HG02642 (cell line): ENCODE results near the gene ABO.
"Not testable (repeated sequence)": the region's sequence is repeated elsewhere in the genome, so short reads cannot be mapped to it uniquely, and the experiment has no call there.

ENCODE experiments used
- ATAC-seq: cut with Tn5 transposase; IDR thresholded peaks from one replicate; pipeline ENCODE4 v1.9.1; 2021; ENCODE audit warnings: mild to moderate bottlenecking; ENCODE audit not compliant: unreplicated experiment, poor library complexity

ABO gene

GRCh38 chr9:133294257-133294656, 19.3 kb upstream of the ABO start:
- no peak for ATAC-seq

DNA sequence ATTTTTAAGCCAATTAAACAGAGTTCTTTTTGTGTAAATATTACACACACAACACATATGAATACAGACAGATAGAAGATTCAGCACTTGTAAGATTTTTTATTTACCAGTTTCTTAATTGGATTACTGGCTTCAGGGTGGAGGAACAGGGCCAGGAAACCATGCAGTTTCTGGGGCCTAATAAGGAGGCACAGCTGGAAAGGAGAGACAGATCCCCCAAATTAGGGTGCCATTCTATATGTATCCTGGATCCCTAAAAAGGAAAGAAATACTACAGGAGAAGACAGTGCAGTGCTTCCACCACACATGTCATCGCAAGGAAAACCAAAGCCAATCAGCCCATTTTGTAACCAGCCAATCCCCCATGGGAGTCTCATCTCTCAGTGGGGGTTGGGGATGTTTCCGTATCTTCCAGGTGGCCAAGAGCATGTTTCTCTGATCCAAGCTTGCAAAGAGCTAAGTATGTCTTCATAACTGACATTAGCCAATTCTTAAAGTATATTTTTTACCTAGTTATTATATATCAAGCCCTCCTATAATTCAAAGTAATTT, 15.8 kb upstream of the ABO start:
- no peak for ATAC-seq

DNA sequence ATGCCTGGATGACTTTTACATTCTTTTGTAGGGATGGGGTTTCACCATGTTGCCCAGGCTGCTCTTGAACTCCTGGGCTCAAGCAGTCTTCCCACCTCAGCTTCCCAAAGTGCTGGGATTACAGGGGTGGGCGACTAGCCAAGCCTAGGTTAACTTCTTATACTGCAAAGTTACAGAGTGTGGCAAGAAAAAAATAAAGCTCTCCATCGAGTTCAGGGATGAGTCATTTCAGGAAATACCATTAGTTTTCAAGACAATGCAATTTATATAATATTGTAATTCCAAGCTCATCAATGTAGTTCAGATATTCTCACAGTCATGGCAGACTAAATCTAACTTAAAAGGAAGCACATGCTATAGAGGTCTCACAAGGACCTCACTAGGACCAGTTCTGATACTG, 11.5 kb upstream of the ABO start:
- ATAC-seq = no peak

- no peak for ATAC-seq
Observed at GRCh38 chr9:133285252-133285775, 10.3 kb upstream of the ABO start.

- no peak for ATAC-seq
Observed at GRCh38 chr9:133284362-133284761, 9.4 kb upstream of the ABO start.

DNA sequence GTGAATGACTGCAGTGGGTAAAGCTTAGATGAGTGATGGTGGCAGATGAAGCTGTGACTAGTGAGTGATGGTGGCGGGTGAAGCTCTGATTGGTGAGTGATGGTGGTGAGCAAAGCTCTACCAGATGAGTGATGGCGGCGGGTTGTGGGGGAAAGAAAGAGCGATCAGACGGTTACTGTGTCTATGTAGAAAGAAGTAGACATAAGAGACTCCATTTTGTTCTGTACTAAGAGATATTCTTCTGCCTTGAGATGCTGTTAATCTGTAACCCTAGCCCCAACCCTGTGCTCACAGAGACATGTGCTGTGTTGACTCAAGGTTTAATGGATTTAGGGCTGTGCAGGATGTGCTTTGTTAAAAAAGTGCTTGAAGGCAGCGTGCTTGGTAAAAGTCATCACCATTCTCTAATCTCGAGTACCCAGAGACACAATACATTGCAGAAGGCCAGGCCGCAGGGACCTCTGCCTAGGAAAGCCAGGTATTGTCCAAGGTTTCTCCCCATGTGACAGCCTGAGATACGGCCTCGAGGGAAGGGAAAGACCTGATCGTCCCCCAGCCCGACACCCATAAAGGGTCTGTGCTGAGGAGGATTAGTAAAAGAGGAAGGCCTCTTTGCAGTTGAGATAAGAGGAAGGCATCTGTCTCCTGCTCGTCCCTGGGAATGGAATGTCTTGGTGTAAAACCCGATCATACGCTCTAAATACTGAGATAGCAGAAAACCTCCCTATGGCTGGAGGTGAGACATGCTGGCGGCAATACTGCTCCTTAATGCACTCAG, 8.4 kb upstream of the ABO start:
- ATAC-seq = not testable (repeated sequence)

DNA sequence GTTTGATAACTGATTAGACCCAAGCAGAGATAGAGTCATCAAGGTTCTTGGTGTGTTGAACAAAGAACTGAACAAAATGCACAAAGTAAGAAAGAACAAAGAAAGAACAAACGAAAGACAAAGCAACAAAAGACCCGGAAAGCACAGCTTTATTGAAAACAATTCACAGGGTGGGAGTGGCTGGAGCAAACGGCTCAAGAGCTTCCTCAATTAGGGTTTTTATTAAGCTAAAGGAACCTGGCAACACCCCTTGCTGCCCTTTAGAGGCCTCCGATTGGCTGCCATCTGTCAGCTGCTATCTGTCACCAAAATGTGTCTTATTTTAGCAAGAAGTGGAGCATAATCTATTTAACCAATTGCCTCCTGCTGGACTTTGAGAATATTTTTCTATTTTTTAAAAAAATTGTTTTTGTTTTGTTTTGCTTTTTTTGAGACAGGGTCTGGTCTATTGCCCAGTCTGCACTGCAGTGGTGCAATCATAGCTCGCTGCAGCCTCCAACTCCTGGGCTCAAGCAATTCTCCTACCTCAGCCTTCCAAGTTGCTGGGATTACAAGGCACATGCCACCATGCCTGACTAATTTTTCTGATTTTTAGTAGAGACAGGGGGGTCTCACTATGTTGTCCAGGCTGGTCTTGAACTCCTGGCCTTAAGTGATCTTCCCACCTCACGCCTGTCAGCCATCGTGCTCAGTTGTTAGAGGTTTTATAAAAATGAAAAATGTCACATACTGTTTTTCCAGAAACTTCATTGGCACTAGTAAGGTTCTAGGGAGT, 7.7 kb upstream of the ABO start:
- ATAC-seq = no peak

DNA sequence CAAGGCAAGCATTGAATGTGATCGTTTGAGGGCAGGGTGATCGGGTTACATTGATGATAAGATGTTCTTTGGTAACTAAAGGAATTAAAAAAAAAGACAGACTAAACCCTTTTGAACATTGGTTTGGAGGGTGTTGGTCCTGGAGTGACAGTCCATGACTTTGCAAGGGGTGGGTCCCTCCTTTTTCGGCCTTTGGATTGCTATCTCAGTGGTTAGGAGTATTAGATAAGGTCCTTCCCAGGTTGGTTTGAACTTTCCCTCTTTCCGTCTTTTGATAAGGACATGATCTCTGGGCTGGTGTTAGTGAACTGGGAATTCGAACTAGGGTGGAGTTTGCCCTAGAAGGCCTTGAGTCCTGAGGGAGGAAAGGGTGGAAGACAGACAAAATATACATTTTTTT, 5.4 kb upstream of the ABO start:
- no peak for ATAC-seq

- no peak for ATAC-seq
Observed at GRCh38 chr9:133278161-133279114, 3.4 kb upstream of the ABO start.

DNA sequence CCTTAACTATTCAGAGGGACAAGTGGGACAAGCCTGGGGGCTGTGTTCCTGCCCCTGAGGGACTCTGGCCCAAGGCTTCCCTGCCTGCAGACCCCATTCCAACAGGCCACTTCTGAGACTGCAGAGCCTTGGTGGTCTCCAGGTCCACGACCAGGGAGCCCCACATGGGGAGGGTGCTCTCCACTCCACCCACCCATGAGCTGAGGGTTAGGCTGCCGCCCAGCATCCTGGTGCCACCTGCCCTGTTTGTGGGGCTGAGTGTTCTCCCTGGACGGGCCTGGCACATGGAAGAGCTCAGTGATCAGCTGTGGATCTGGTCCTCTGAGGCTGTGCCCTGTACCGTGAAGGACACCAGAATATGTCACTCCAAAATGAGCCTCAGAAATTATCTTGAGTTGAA, 2.5 kb upstream of the ABO start:
- ATAC-seq = no peak

DNA sequence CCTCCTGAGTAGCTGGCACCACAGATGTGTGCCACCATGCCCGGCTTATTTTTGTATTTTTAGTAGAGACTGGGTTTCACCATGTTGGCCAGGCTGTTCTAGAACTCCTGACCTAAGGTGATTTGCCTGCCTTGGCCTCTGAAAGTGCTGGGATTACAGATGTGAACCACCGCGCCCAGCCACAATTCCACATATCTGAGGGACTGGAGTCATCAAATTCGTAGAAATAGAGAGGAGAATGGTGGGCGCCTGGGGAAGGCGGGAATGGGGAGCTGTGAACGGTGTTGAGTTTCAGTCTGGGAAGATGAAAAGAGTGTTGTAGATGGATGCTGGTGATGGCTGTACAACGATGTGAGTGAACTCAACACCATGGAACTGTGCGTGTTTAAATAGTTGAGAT, 1.9 kb upstream of the ABO start:
- no peak for ATAC-seq

DNA sequence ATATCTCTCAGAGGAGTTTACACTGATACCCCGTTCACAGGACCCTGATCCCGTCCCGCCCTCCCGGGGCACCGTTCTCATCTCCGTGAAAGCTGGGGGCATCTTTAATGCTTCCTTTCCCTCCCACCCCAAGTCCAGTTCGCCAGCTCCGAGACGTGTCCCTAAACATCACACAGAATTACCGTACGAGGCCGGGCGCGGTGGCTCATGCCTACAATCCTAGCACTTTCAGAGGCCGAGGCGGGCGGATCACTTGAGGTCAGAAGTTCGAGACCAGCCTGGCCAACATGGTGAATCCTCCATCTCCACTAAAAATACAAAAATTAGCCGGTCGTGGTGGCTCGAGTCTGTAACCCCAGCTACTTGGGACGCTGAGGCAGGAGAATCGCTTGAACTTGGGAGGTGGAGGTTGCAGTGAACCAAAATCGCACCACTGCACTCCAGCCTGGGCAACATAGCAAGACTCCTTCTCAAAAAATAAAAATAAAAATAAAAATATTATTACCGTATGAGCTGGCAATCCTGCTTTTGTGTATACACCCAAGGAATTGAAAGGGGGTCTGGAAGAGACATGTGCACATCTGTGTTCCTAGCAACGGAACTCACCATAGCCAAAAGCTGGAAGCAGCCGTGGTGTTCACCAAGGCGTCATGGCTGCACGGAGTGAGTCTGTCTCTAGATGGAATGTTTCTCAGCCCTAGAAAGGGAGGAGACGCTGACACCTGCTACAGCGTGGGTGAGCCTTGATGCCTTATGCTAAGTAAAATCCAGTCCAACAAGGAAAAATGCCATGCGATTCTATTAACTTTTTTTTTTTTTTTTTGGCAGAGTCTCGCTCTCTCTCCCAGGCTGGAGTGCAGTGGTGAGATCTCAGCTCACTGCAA, 1.2 kb upstream of the ABO start:
- no peak for ATAC-seq

DNA sequence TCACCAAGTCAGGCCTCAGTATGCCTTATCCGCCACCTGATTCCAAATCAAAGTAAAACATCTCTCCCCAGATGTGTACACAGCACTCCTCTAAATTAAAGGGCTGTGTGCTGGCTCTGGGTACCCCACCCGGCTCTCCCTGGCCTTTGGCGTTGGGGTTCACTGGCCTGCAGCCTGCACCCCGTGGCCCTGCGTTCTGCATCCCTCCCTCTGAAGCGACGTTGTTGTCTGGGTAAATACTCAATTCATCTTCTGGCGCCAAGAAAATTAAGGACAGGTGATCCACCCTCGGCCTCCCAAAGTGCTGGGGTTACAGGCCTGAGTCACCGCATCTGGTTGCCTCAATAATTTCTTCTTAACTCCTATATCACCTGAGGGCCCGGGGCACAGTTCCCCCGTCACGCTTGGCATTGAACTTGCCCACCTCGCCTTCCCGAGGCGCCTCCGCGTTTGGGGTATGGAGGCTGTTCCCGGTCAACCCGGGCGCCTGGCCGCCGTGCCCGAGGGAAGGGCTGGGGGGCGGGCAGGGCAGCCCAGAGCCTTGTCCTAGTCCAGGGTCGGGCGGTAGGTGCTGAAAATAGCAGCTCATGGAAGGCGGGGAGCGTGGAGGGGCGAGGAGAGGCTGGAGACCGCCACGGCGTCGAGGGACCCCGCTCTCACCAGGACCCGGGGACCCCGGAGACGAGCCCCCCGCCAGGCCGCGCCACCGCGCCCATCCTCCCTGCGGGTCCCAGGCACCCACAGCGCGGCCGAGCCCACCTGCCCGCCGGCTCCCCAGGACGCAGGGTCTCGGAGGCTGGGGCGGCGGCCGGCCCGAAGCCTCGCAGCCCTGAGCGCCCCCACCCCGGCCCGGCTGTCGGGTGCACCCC, 531 bp downstream of the ABO start:
- no peak for ATAC-seq

DNA sequence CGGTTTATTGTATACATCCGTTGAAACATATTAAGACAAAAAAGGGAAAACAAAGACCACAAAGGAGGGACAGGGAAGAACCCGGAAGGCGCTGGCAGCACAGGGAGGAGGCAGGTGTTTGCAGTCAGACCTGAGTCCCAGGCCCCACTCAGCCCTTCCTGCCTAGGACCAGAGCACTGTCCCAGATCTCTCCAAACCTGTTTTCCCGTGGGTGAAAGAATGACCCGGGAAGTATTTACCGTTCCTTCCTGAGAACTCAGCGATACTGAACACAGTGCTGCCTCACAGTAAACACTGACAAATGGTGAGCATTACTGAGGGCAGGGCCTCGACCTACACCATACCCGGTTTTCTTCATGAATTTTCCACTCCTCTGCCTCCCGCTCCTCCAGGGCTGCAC, 1.2 kb downstream of the ABO start:
- no peak for ATAC-seq

- ATAC-seq = no peak
Observed at GRCh38 chr9:133273098-133273497, 1.9 kb downstream of the ABO start.

- ATAC-seq = no peak
Observed at GRCh38 chr9:133269537-133270362, 5.3 kb downstream of the ABO start.

DNA sequence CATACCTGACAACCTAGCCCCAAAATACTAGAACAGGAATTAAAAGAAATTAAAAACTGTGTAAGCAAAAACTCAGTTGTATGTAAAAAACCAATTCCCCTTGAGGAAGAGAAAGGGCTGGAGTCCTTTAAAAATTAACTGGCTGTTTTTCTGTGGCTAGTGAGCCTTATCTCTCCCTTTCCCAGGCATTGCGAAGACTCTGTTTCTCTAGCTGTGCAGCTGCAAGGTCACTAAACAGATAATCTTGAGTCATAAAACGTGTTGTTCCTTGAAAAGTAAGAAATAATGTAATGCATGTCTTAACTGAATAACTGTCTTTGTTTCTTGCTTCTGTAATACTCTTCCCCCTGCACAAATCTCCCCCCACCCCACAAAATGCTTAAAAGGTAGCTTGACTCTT, 5.9 kb downstream of the ABO start:
- not testable (repeated sequence) for ATAC-seq
